OCI-M2 (cell line): ENCODE data around the gene TAS1R1.

Experiments used
- DNase-seq: peaks from one replicate; lab custom pipeline; 2025; ENCODE audit not compliant: unreplicated experiment; lab: John Stamatoyannopoulos, UW

TAS1R1 gene

GRCh38 chr1:6570987-6571386, 15.9 kb downstream of the TAS1R1 start:
- no peak for DNase-seq

GRCh38 chr1:6572653-6573383, 17.7 kb downstream of the TAS1R1 start:
- no peak for DNase-seq

- no peak for DNase-seq
Observed at GRCh38 chr1:6574025-6574620, 19.0 kb downstream of the TAS1R1 start.

- no peak for DNase-seq
Observed at GRCh38 chr1:6574818-6575217, 19.7 kb downstream of the TAS1R1 start.

GRCh38 chr1:6577831-6578525, 22.9 kb downstream of the TAS1R1 start:
- DNase-seq, result no peak

GRCh38 chr1:6578624-6579373, 23.7 kb downstream of the TAS1R1 start:
- DNase-seq, result no peak

- peak; percentile 60 for DNase-seq
Observed at GRCh38 chr1:6579374-6580118, 24.4 kb downstream of the TAS1R1 start, which contains the start of gene ZBTB48. ZBTB48 (plus strand) TSS chr1:6579994; CDS start chr1:6580610, 616 bp downstream.

- DNase-seq, result no peak
Observed at GRCh38 chr1:6580119-6580592, 25.0 kb downstream of the TAS1R1 start.

GRCh38 chr1:6580593-6581409, 25.7 kb downstream of the TAS1R1 start:
- peak; percentile 49 for DNase-seq

- DNase-seq, result no peak
Observed at GRCh38 chr1:6581561-6582305, 26.6 kb downstream of the TAS1R1 start.

- no peak for DNase-seq
Observed at GRCh38 chr1:6582370-6582769, 27.3 kb downstream of the TAS1R1 start.

GRCh38 chr1:6584126-6585080, 29.3 kb downstream of the TAS1R1 start:
- no peak for DNase-seq

- DNase-seq, result no peak
Observed at GRCh38 chr1:6585081-6585722, 30.1 kb downstream of the TAS1R1 start.

GRCh38 chr1:6585841-6586240, 30.7 kb downstream of the TAS1R1 start:
- DNase-seq, result no peak

GRCh38 chr1:6586404-6586816, 31.3 kb downstream of the TAS1R1 start:
- DNase-seq, result no peak

- DNase-seq, result no peak
Observed at GRCh38 chr1:6587261-6588005, 32.3 kb downstream of the TAS1R1 start.
